Endothelial cell of umbilical vein (primary cell): Measurements from ENCODE around the gene EIF4E1B. TPM values are rescaled to one million over a fixed set of nuclear protein-coding genes. Genes with fewer than 3 reads are reported as not detected.

Experiments
- BruUV-seq: library from RNA; stranded (reverse); fragments of 400-500 nt; replicated peaks from 2 replicates; lab custom pipeline; 2021; lab: Mats Ljungman, UMichigan
- CTCF ChIA-PET: fragments of 300-600, 350-600 bp; sonication (Branson Sonifier 250); formaldehyde crosslinking; loops from one replicate; lab custom pipeline; 2021; ENCODE audit warnings: antibody characterized with exemption, inconsistent platforms; lab: Charles Lee
- POLR2A ChIA-PET: fragments of 300-600, 350-600 bp; sonication (Branson Sonifier 250); formaldehyde crosslinking; loops from one replicate; lab custom pipeline; 2021; ENCODE audit warnings: antibody characterized with exemption, inconsistent platforms; lab: Charles Lee
- DNase-seq: peaks from one replicate; pipeline ENCODE4 v3.0.0-alpha.2; 2011; ENCODE audit warnings: low read depth, low spot score
- FAIRE-seq: peaks from 2 replicates; lab custom pipeline; 2011; peaks lifted over from hg19 to GRCh38; lab: Jason Lieb, UNC
- H2AFZ ChIP-seq: 2 replicates; pipeline ENCODE4 v1.6.0; 2012; ENCODE audit warnings: low read depth, low read length, control low read depth, inconsistent platforms
- H3K27ac ChIP-seq: 2 replicates; pipeline ENCODE4 v1.5.1; 2011; ENCODE audit warnings: low read depth, mild to moderate bottlenecking, control low read depth, low read length, moderate library complexity; ENCODE audit not compliant: insufficient read depth
- H3K27me3 ChIP-seq, 2 experiments: 2 replicates each; pipeline versions ENCODE4 v1.6.0 to v1.6.1; 2011; ENCODE audit warnings: low read length in 2 of 2, mixed read lengths in 1 of 2; ENCODE audit not compliant: control insufficient read depth in 2 of 2, insufficient read depth in 2 of 2
- H3K36me3 ChIP-seq, 2 experiments: 2 replicates in 1 of 2; 3 replicates in 1 of 2; pipeline ENCODE4 v1.5.1; 2011; ENCODE audit warnings: low read length in 2 of 2, mild to moderate bottlenecking in 1 of 2, moderate library complexity in 1 of 2; ENCODE audit not compliant: control insufficient read depth in 2 of 2, insufficient read depth in 2 of 2; ENCODE audit errors: extremely low read depth in 1 of 2
- H3K4me1 ChIP-seq: 3 replicates; pipeline ENCODE4 v1.5.1; 2011; ENCODE audit warnings: mild to moderate bottlenecking, low read length; ENCODE audit not compliant: control insufficient read depth, insufficient read depth; ENCODE audit errors: extremely low read depth
- H3K4me2 ChIP-seq: 2 replicates; pipeline ENCODE4 v1.6.1; 2011; ENCODE audit warnings: low read length, control low read depth, mixed read lengths; ENCODE audit not compliant: insufficient read depth
- H3K4me3 ChIP-seq, 3 experiments: fragments of 200-600 bp in 1 of 3; sonication (generic), shearing (Covaris generic) in 1 of 3; replicated peaks in 1 of 3; 2 replicates each; pipeline ENCODE4 v1.5.1; 2011 to 2016; ENCODE audit warnings: control low read depth in 3 of 3, low read length in 3 of 3, mild to moderate bottlenecking in 2 of 3, inconsistent platforms in 1 of 3, low read depth in 1 of 3, moderate library complexity in 1 of 3; ENCODE audit not compliant: insufficient read depth in 1 of 3
- H3K79me2 ChIP-seq: 2 replicates; pipeline ENCODE4 v1.6.0; 2012; ENCODE audit warnings: low read length, inconsistent platforms; ENCODE audit not compliant: control insufficient read depth, insufficient read depth
- H3K9ac ChIP-seq: replicated peaks from 2 replicates; pipeline ENCODE3; 2011; ENCODE audit warnings: low read length, control low read depth; ENCODE audit not compliant: insufficient read depth; ENCODE audit errors: extremely low read depth
- H3K9me1 ChIP-seq: replicated peaks from 3 replicates; pipeline ENCODE4 v1.6.0; 2011; ENCODE audit warnings: mild to moderate bottlenecking, low read length; ENCODE audit not compliant: control insufficient read depth, insufficient read depth; ENCODE audit errors: extremely low read depth
- H3K9me3 ChIP-seq: replicated peaks from 2 replicates; pipeline ENCODE4 v1.5.1; 2012; ENCODE audit warnings: low read length, inconsistent platforms; ENCODE audit not compliant: control insufficient read depth, insufficient read depth
- H4K20me1 ChIP-seq: replicated peaks from 2 replicates; pipeline ENCODE3; 2011; ENCODE audit warnings: mild to moderate bottlenecking, low read length; ENCODE audit not compliant: control insufficient read depth, insufficient read depth; ENCODE audit errors: extremely low read depth
- EZH2 ChIP-seq: IDR thresholded peaks from 2 replicates; pipeline ENCODE4 v1.6.1; 2012; ENCODE audit warnings: borderline replicate concordance, low read depth, mild to moderate bottlenecking, moderate library complexity, low read length, inconsistent platforms; ENCODE audit not compliant: severe bottlenecking
- FOS ChIP-seq: IDR thresholded peaks from 2 replicates; pipeline ENCODE4 v1.6.1; 2011; ENCODE audit warnings: mild to moderate bottlenecking, low read length, moderate library complexity, borderline replicate concordance; ENCODE audit not compliant: insufficient read depth
- GATA2 ChIP-seq: IDR thresholded peaks from 2 replicates; pipeline ENCODE4 v1.7.0; 2011; ENCODE audit warnings: low read depth, mild to moderate bottlenecking, moderate library complexity, mixed read lengths, low read length; ENCODE audit not compliant: insufficient read length, insufficient read depth
- JUN ChIP-seq: IDR thresholded peaks from 2 replicates; pipeline ENCODE4 v1.6.1; 2011; ENCODE audit warnings: borderline replicate concordance, low read depth; ENCODE audit not compliant: insufficient read length, insufficient read depth
- MYC ChIP-seq: IDR thresholded peaks from one replicate; pipeline ENCODE4 v1.6.1; 2011; ENCODE audit warnings: mild to moderate bottlenecking, low read depth, low read length
- POLR2A ChIP-seq: IDR thresholded peaks from 2 replicates; pipeline ENCODE4 v1.6.1; 2012; ENCODE audit warnings: low read depth, mild to moderate bottlenecking, control low read depth, low read length
- POLR2AphosphoS5 ChIP-seq: IDR thresholded peaks from 2 replicates; pipeline ENCODE4 v1.6.1; 2012; ENCODE audit warnings: low read depth, mild to moderate bottlenecking, control low read depth, low read length, moderate library complexity; ENCODE audit not compliant: insufficient read depth
- dilution Hi-C: fragments of 300-500 bp; cut with MboI; formaldehyde crosslinking; loops from one replicate; pipeline ENCODE4 v1.15.0; 2019; ENCODE audit warnings: low sequenced_read_pairs; ENCODE audit not compliant: extremely low pct_ligation_motif_present
- intact Hi-C: fragments of 100-400 bp; cut with micrococcal nuclease; formaldehyde crosslinking; loops from one replicate; pipeline ENCODE4 v1.10.0; 2022
- polyA plus RNA-seq, 4 experiments: library from polyadenylated mRNA; depleted of rRNA in 3 of 4; stranded (reverse) in 3 of 4; unstranded in 1 of 4; fragments of >200 nt; gene quantifications; 2 replicates each; pipeline versions ENCODE4 v1.2.1 to v1.2.3, GENCODE V29; 2011 to 2012; ENCODE audit warnings: missing spikeins in 1 of 4
- total RNA-seq: library from RNA; stranded (reverse); gene quantifications from 2 replicates; pipeline ENCODE4 v1.2.3, GENCODE V29; 2021
- TF ChIP-seq, protein P1 (sequence below), 2 donors: IDR thresholded peaks; 1 replicate in 1 of 2; 2 replicates in 1 of 2; pipeline ENCODE4 v1.5.1; 2011; ENCODE audit warnings: low read length in 2 of 2, mild to moderate bottlenecking in 2 of 2, moderate library complexity in 2 of 2, control low read depth in 1 of 2, inconsistent platforms in 1 of 2, low read depth in 1 of 2; ENCODE audit not compliant: insufficient read depth in 1 of 2; ENCODE audit errors: extremely low read depth in 1 of 2
- TF ChIP-seq, protein P2 (sequence below): IDR thresholded peaks from 2 replicates; pipeline ENCODE4 v1.6.1; 2011; ENCODE audit not compliant: insufficient read depth, insufficient read length

Gene EIF4E1B
- total and polyA plus RNA-seq, 2 donors (not counting 3 experiments of a cell fraction or from before 2014, with no cell fraction given), result not detected

DNA sequence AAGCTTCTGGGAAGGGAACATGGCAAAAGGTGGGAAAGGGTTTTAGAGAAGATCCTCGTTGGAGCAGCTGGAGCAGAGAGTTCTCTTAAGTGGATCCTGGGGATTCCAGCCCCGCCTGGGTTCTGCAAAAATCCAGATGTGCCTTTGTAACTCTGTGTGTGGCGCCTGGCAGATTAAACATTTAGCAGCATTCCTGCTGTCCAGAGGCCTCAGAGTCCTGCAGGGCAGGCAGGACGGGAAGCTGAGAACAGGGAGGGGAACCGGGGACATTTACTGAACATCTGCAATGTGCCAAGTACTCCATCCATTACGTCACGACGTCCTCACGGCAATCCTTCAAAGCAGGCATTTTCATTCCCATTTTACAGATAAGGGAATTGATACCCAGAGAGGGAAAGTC lies 6.0 kb downstream of the EIF4E1B start:
- Histone ChIP-seq H3K27ac (no peak overlapping the region), H2AFZ (no peak overlapping the region), H3K9ac (no peak overlapping the region), H3K36me3 (no peaks in the 10 kb centered on the region), H3K27me3 (peaks cover 27 to 33% of the 10 kb centered on the region in 2 experiments), H3K4me1 (no peaks in the 10 kb centered on the region), H3K9me1 (no peaks in the 10 kb centered on the region), H3K9me3 (no peaks in the 10 kb centered on the region), H4K20me1 (no peaks in the 10 kb centered on the region), H3K4me2 (no peak overlapping the region), H3K79me2 (no peaks in the 10 kb centered on the region), H3K4me3 (no peak overlapping the region)
- POLR2A ChIA-PET, result no interaction called here
- dilution Hi-C loops, result no loop called here
- DNase-seq (no peak), FAIRE-seq (no peak)
- BruUV-seq, result no TSS peak
- intact Hi-C loops, result no loop called here
- CTCF ChIA-PET, result interaction anchor here (2.3 kb wide), 1 partner anchor 24 kb away, joined by 7 read pairs; no protein-coding TSS in a partner anchor
- TF ChIP-seq JUN (no peak), EZH2 (no peak), FOS (no peak), POLR2AphosphoS5 (no peak), POLR2A (no peak), MYC (no peak), GATA2 (no peak)
- TF ChIP-seq, protein P1, sequence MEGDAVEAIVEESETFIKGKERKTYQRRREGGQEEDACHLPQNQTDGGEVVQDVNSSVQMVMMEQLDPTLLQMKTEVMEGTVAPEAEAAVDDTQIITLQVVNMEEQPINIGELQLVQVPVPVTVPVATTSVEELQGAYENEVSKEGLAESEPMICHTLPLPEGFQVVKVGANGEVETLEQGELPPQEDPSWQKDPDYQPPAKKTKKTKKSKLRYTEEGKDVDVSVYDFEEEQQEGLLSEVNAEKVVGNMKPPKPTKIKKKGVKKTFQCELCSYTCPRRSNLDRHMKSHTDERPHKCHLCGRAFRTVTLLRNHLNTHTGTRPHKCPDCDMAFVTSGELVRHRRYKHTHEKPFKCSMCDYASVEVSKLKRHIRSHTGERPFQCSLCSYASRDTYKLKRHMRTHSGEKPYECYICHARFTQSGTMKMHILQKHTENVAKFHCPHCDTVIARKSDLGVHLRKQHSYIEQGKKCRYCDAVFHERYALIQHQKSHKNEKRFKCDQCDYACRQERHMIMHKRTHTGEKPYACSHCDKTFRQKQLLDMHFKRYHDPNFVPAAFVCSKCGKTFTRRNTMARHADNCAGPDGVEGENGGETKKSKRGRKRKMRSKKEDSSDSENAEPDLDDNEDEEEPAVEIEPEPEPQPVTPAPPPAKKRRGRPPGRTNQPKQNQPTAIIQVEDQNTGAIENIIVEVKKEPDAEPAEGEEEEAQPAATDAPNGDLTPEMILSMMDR (IDR thresholded peaks at IDR 0.05; ENCODE audit: extremely low read depth in 1 of 2, insufficient read depth in 1 of 2, low read depth in 1 of 2, low read length in 2 of 2), result no peak
- TF ChIP-seq, protein P2, sequence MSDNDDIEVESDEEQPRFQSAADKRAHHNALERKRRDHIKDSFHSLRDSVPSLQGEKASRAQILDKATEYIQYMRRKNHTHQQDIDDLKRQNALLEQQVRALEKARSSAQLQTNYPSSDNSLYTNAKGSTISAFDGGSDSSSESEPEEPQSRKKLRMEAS, result no peak
